Glutamatergic neuron (in vitro differentiated cells): ENCODE measurements around the gene ECEL1. TPM values are rescaled to one million over a fixed set of nuclear protein-coding genes. Genes with fewer than 3 reads are reported as not detected.

Source experiments
- DNase-seq: peaks from one replicate; pipeline ENCODE4 v3.0.0; 2022
- H3K27ac Mint-ChIP-seq: one replicate; pipeline ENCODE4 v1.8.0; 2020; ENCODE audit warnings: mild to moderate bottlenecking, mixed read lengths, inconsistent platforms; ENCODE audit not compliant: unreplicated experiment
- H3K27me3 Mint-ChIP-seq: one replicate; pipeline ENCODE4 v1.8.0; 2020; ENCODE audit warnings: mild to moderate bottlenecking, moderate library complexity, mixed read lengths, inconsistent platforms; ENCODE audit not compliant: unreplicated experiment
- H3K36me3 Mint-ChIP-seq: one replicate; pipeline ENCODE4 v1.8.0; 2020; ENCODE audit warnings: mild to moderate bottlenecking, mixed read lengths, inconsistent platforms; ENCODE audit not compliant: unreplicated experiment
- H3K4me1 Mint-ChIP-seq: one replicate; pipeline ENCODE4 v1.8.0; 2020; ENCODE audit warnings: mild to moderate bottlenecking, low read depth, mixed read lengths, inconsistent platforms; ENCODE audit not compliant: unreplicated experiment
- H3K4me3 Mint-ChIP-seq: one replicate; pipeline ENCODE4 v1.8.0; 2020; ENCODE audit warnings: mild to moderate bottlenecking, mixed read lengths, inconsistent platforms; ENCODE audit not compliant: unreplicated experiment
- H3K9me3 Mint-ChIP-seq: one replicate; pipeline ENCODE4 v1.8.0; 2020; ENCODE audit warnings: mild to moderate bottlenecking, moderate library complexity, mixed read lengths, inconsistent platforms; ENCODE audit not compliant: unreplicated experiment
- CTCF ChIP-seq: fragments of 200-600 bp; sonication (generic); IDR thresholded peaks from one replicate; pipeline ENCODE4 v1.5.0; 2021; ENCODE audit not compliant: partially characterized antibody, unreplicated experiment
- total RNA-seq: library from RNA; stranded (reverse); fragmentation: NEBNext Ultra II Directional; extraction: Animal tissue kit (Norgen Biotek cat#: 25700); gene quantifications from one replicate; pipeline ENCODE4 v1.2.1, GENCODE V29; 2021; ENCODE audit not compliant: unreplicated experiment

Gene ECEL1
- total RNA-seq, 1 donor from 2014 or later, result 2.3 TPM

GRCh38 chr2:232483311-232483922, 4.2 kb downstream of the ECEL1 start:
- Mint-ChIP-seq H3K27me3 (peaks cover 21% of the 10 kb centered on the region), H3K36me3 (no peaks in the 10 kb centered on the region), H3K27ac (no peak overlapping the region), H3K9me3 (peaks cover 5% of the 10 kb centered on the region), H3K4me3 (no peak overlapping the region), H3K4me1 (no peaks in the 10 kb centered on the region)
- DNase-seq, result no peak
- no peak for TF ChIP-seq CTCF

- H3K36me3 Mint-ChIP-seq, result no peaks in the 10 kb centered on the region
- H3K27me3 Mint-ChIP-seq, result peaks cover 24% of the 10 kb centered on the region
- no peaks in the 10 kb centered on the region for H3K4me1 Mint-ChIP-seq
- H3K4me3 Mint-ChIP-seq, result no peak overlapping the region
- peaks cover 5% of the 10 kb centered on the region for H3K9me3 Mint-ChIP-seq
- no peak for TF ChIP-seq CTCF
- no peak for DNase-seq
- no peak overlapping the region for H3K27ac Mint-ChIP-seq
These were observed 5.1 kb downstream of the ECEL1 start for GRCh38 chr2:232482301-232483238.

DNA sequence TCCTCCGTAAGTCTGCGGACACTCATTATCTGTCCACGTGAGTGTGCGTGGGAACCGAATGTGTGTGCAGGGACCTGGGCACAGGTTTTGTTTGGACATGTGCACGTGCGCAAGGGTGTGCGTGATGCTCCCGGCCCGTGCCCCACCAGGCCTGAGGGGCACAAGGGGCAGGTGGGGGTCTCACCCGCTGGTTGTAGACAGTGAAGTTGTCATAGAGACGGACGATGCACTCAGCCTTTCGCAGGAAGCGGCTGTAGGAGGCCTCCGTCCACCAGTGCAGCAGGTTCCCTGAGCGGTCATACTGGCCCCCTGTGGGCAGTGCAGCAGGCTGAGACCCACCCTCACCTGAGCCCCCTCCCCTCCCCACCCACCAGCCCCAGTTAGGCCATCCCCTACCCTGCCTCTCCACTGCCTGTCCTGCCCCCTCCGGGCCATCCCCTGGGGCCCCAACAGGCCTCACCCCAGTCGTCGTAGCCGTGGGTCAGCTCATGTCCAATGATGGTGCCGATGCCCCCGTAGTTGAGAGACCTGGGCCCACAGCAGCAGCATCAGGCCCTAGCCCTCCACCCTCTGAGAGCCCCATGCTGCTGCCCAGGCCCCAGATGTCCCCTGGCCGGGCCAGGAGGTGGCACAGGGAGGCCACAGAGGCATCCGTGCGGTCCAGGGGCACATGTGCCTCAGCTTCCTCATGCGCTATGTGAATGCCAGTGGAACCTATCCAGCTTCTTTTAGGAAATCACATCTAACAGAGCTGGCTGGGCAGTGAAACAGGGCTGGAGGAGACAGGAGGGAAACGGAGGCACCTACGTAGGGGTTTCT, 6.1 kb downstream of the ECEL1 start:
- H3K4me1 Mint-ChIP-seq, result no peaks in the 10 kb centered on the region
- DNase-seq, result no peak
- H3K36me3 Mint-ChIP-seq, result no peaks in the 10 kb centered on the region
- H3K4me3 Mint-ChIP-seq, result no peak overlapping the region
- H3K27ac Mint-ChIP-seq, result no peak overlapping the region
- TF ChIP-seq CTCF, result no peak
- peaks cover 26% of the 10 kb centered on the region for H3K27me3 Mint-ChIP-seq
- peaks cover 5% of the 10 kb centered on the region for H3K9me3 Mint-ChIP-seq

DNA sequence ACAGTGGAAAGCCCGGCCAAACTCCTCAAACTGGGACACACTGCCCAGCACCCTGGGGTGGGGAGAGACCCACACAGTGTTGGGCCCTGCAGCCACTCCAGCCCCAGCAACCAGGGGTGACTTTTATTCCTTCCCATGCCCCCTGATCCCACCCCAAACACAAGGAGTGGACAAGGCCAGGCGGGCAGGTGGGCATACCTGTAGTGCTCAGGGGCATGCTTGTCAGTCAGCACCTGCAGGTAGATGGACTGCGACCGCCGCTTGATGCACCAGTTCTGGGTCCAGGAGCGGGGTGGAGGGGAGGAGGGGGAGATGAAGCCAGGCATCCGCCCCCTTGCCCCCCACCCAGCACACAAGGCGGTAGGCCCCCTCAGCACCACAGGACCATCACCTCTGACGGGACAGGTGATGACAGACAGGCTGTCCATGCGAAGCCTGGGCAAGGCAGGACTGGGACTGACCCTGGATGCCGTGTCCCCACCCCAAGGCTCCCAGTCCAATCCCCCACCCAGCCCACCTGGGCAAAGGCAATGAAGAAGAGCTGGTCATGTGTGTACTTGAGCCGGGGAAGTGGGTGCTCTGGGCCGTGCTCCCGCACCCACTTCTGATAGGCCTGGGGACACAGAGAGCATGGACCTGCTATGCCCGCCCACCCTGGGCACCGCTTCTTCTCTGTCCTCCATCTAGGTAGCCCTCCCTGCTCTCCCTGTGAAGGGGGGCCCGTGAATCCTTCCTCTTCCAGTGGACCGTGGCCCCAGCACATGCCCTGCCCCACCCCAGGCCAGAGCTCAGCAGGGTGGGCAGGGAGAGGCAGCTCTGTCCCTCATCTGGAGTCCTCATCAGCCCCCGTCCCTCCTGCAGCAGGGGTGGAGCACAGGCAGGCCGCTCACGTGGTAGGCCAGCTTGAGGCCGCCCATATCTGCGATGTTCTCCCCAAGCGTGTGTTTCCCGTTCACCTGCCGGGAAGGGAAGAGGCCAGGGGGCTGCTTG, 7.1 kb downstream of the ECEL1 start:
- Mint-ChIP-seq H3K27me3 (peaks cover 26% of the 10 kb centered on the region), H3K9me3 (peaks cover 5% of the 10 kb centered on the region), H3K4me1 (no peaks in the 10 kb centered on the region), H3K4me3 (no peak overlapping the region), H3K36me3 (no peaks in the 10 kb centered on the region), H3K27ac (no peak overlapping the region)
- no peak for TF ChIP-seq CTCF
- no peak for DNase-seq
